Mesendoderm (in vitro differentiated cells): Measurements from ENCODE around the gene PSME3.

ENCODE experiments used
- DNase-seq: peaks from one replicate; pipeline ENCODE4 v3.0.0; 2013
- H2AK5ac ChIP-seq: 2 replicates; pipeline ENCODE4 v1.6.1; 2013; ENCODE audit warnings: low read length, inconsistent platforms
- H2BK120ac ChIP-seq: 2 replicates; pipeline ENCODE4 v1.6.1; 2013; ENCODE audit warnings: low read depth, mild to moderate bottlenecking, low read length, moderate library complexity, mixed read lengths
- H2BK15ac ChIP-seq: replicated peaks from 2 replicates; pipeline ENCODE4 v1.6.1; 2013; ENCODE audit warnings: low read depth, mild to moderate bottlenecking, moderate library complexity
- H2BK5ac ChIP-seq: 2 replicates; pipeline ENCODE4 v1.6.1; 2013; ENCODE audit warnings: low read length, inconsistent platforms
- H3K18ac ChIP-seq: 2 replicates; pipeline ENCODE4 v1.6.1; 2013; ENCODE audit warnings: mild to moderate bottlenecking, low read length, mixed read lengths
- H3K23ac ChIP-seq: one replicate; pipeline ENCODE4 v1.6.1; 2013; ENCODE audit warnings: low read length
- H3K27ac ChIP-seq: 2 replicates; pipeline ENCODE4 v1.5.1; 2013; ENCODE audit warnings: low read depth, mild to moderate bottlenecking, inconsistent platforms, low read length, moderate library complexity
- H3K27me3 ChIP-seq: 2 replicates; pipeline ENCODE4 v1.6.1; 2013; ENCODE audit warnings: low read length, control low read depth, mild to moderate bottlenecking, inconsistent platforms; ENCODE audit not compliant: insufficient read depth, poor library complexity
- H3K36me3 ChIP-seq: 2 replicates; pipeline ENCODE4 v1.6.1; 2013; ENCODE audit warnings: low read length, inconsistent platforms; ENCODE audit not compliant: control insufficient read depth, insufficient read depth
- H3K4ac ChIP-seq: one replicate; pipeline ENCODE4 v1.6.1; 2013; ENCODE audit warnings: low read depth, mild to moderate bottlenecking, low read length, moderate library complexity
- H3K4me1 ChIP-seq: 2 replicates; pipeline ENCODE4 v1.6.1; 2013; ENCODE audit warnings: low read depth, low read length, inconsistent platforms; ENCODE audit not compliant: control insufficient read depth
- H3K4me2 ChIP-seq: 2 replicates; pipeline ENCODE4 v1.6.1; 2013; ENCODE audit warnings: low read length
- H3K4me3 ChIP-seq: 2 replicates; pipeline ENCODE4 v1.5.1; 2013; ENCODE audit warnings: mild to moderate bottlenecking, low read length
- H3K56ac ChIP-seq: one replicate; pipeline ENCODE4 v1.6.1; 2013; ENCODE audit warnings: low read length
- H3K79me1 ChIP-seq: 2 replicates; pipeline ENCODE4 v1.6.1; 2013; ENCODE audit warnings: low read length, inconsistent platforms
- H3K79me2 ChIP-seq: 2 replicates; pipeline ENCODE4 v1.6.1; 2013; ENCODE audit warnings: mild to moderate bottlenecking, low read length; ENCODE audit not compliant: control insufficient read depth, insufficient read depth
- H3K9ac ChIP-seq: 2 replicates; pipeline ENCODE4 v1.6.1; 2013; ENCODE audit warnings: low read length, inconsistent platforms
- H4K5ac ChIP-seq: one replicate; pipeline ENCODE4 v1.6.1; 2013; ENCODE audit warnings: low read length
- H4K8ac ChIP-seq: one replicate; pipeline ENCODE4 v1.6.1; 2013; ENCODE audit warnings: low read depth, mild to moderate bottlenecking, control low read depth, low read length, moderate library complexity
- WGBS: extraction: QIAGEN DNeasy Blood & Tissue Kit; methylation state at CpG from one replicate; pipeline ENCODE4 v1.1.7; 2013; ENCODE audit warnings: low lambda C conversion rate, missing lambda C conversion rate; ENCODE audit not compliant: insufficient coverage; ENCODE audit errors: extremely low coverage; 5-methylcytosine and 5-hydroxymethylcytosine counted together

PSME3 gene

DNA sequence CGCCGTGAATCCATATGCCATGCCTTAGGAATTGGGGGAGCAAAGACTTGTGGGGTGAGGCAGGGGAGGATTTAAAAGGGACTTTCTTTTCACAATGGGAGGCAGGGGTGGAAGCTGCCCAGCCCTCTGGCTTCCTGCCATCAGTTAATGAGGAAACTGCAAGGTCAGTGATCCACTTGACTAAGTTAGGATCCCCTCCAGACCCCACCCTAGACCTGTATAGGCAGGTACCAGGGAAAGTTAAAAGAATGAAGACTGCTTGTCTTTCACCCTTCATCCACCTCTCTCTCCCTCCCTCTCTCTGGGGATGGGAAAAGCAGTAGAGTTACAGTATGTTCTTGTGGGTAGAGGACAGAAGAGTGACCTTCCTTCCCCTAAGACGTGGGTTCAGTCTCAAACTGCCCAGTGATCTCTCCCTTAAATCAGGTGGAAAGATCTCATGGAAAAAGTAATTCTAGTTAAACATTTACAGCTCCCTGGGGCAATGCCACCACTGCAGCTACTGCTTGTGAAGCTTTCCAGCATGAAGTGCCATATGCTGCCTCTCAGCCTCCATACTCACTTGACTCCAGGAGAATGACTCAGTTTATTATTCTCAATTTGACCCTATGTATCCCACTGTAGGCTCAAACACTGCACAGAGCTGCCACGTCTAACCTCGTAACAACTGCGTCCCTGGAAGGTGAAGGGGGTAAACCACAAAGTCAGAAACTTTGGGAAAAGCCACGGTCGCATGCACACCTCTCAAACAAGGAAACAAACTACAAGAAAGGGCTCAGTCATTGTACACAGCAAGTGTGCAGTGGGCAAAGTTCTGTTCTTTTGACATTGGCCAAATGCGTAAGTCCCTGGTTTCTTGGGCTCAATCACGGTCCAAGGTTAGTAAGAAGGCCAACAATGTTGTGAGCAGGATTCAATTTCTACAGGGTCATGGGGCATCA lies 35.9 kb upstream of the PSME3 start:
- Histone ChIP-seq H3K9ac (peak overlapping the region; percentile 94), H3K79me2 (no peaks in the 10 kb centered on the region), H3K27ac (no peak overlapping the region), H4K5ac (no peak overlapping the region), H2BK5ac (no peak overlapping the region), H3K4ac (no peak overlapping the region), H2BK15ac (no peak overlapping the region), H3K23ac (no peak overlapping the region), H3K4me1 (peaks cover 6% of the 10 kb centered on the region), H3K4me2 (peak overlapping the region; percentile 67), H2AK5ac (no peak overlapping the region), H2BK120ac (no peak overlapping the region), H3K56ac (peak overlapping the region; percentile 97), H3K4me3 (peak overlapping the region; percentile 73), H3K79me1 (peaks cover 7% of the 10 kb centered on the region), H3K27me3 (no peaks in the 10 kb centered on the region), H3K36me3 (no peaks in the 10 kb centered on the region), H3K18ac (no peak overlapping the region), H4K8ac (no peak overlapping the region)
- WGBS = no CpG with 5 or more reads among the region's 10 CpGs
- DNase-seq = no peak

DNA sequence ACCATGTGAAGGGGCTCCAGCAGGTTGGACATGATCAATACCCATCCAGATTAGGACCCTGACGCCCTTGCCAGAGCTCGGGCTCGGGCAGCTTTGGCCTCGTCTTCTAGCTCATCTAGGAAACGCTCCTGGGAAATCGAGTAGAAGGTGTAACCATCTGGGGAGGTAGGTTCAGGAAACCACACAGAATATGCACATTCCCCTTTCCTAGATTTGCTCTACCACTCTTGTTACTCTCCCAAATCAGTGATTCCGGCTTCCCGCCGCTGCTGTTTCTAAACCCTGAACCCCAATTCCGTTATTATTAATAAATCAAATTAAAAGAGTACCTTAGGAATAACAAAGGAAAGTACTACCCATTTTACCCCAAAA lies 35.2 kb upstream of the PSME3 start:
- H3K79me1 ChIP-seq = peaks cover 7% of the 10 kb centered on the region
- H3K23ac ChIP-seq = no peak overlapping the region
- no peak overlapping the region for H2AK5ac ChIP-seq
- peak overlapping the region; percentile 73 for H3K4me3 ChIP-seq
- no peak overlapping the region for H4K8ac ChIP-seq
- H4K5ac ChIP-seq = no peak overlapping the region
- H3K18ac ChIP-seq = no peak overlapping the region
- no peak overlapping the region for H2BK120ac ChIP-seq
- no peak overlapping the region for H2BK5ac ChIP-seq
- no peak overlapping the region for H2BK15ac ChIP-seq
- H3K27me3 ChIP-seq = no peaks in the 10 kb centered on the region
- H3K27ac ChIP-seq = no peak overlapping the region
- H3K56ac ChIP-seq = peak overlapping the region; percentile 97
- no CpG with 5 or more reads among the region's 10 CpGs for WGBS
- no peak for DNase-seq
- H3K79me2 ChIP-seq = no peaks in the 10 kb centered on the region
- peaks cover 6% of the 10 kb centered on the region for H3K4me1 ChIP-seq
- peak overlapping the region; percentile 94 for H3K9ac ChIP-seq
- H3K4me2 ChIP-seq = peak overlapping the region; percentile 67
- no peak overlapping the region for H3K4ac ChIP-seq
- H3K36me3 ChIP-seq = no peaks in the 10 kb centered on the region

DNA sequence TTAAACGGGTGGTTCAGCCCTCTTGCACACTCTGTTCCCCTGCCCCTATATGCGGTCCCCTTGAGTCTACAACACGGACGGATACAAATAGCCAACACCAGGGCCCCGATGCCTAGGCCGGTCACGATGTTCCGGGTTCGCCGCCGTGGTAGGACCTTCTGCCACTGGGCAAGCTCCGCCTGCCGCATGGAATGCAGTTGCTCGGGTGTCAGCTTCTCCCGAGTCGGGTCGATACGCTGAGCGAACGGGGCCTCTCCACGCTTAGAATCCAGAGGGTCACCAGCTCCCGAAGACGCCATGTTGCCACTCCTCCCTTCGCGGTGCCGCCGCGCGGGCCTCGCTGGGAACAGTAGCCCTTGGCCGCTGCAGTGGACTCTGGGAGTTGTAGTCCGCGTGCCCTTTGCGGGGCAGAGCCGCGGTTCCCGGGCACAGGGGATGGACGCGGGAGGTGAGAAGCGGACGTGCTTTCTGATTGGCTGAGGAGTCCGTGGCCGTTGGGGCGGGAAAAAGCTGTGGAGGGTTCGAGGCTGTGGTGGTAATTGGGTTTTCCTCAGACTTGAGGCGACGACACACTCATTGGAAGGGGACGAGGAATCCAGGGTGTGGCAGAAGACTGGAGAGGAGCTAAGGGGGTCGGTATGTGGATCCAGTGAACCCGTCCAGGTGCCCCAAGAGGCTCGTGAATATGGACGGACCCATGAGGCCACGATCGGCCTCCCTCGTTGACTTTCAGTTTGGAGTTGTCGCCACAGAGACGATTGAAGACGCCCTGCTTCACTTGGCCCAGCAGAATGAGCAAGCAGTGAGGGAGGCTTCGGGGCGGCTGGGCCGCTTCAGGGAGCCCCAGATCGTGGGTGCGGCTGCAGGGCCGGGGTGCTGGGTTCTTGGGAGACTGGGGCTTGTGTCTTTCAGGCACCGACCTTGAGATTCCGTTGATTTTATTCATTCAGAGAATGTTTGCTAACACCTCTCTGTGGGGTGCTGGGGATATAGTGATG lies 34.5 kb upstream of the PSME3 start, which contains the start of the genes CNTD1 and COA3:
Gene CNTD1, plus strand, starts transcription at position 479 of the 998 bp plus-strand sequence. Its CDS starts 207 bp downstream, at position 686.
Gene COA3, minus strand, starts transcription at position 322 of the 998 bp plus-strand sequence. Its CDS starts 23 bp downstream, at position 299.
- no peak within 1 kb of the TSS for H2BK15ac ChIP-seq
- no peak within 1 kb of the TSS for H3K4ac ChIP-seq
- DNase-seq = peak; percentile 94
- no peak within 1 kb of the TSS for H4K8ac ChIP-seq
- H3K27ac ChIP-seq = no peak within 1 kb of the TSS
- peaks cover 7% of the 10 kb centered on the region for H3K79me1 ChIP-seq
- no peaks in the 10 kb centered on the region for H3K79me2 ChIP-seq
- no peak within 1 kb of the TSS for H4K5ac ChIP-seq
- peak within 1 kb of the TSS; percentile 97 for H3K56ac ChIP-seq
- no CpG with 5 or more reads among the region's 66 CpGs for WGBS
- no peak within 1 kb of the TSS for H2BK120ac ChIP-seq
- H3K4me3 ChIP-seq = peak within 1 kb of the TSS; percentile 73
- H3K4me2 ChIP-seq = peak within 1 kb of the TSS; percentile 67
- no peak within 1 kb of the TSS for H3K23ac ChIP-seq
- H2BK5ac ChIP-seq = no peak within 1 kb of the TSS
- no peak within 1 kb of the TSS for H3K18ac ChIP-seq
- peak within 1 kb of the TSS; percentile 94 for H3K9ac ChIP-seq
- H3K4me1 ChIP-seq = peaks cover 6% of the 10 kb centered on the region
- no peak within 1 kb of the TSS for H2AK5ac ChIP-seq
- no peaks in the 10 kb centered on the region for H3K36me3 ChIP-seq
- H3K27me3 ChIP-seq = no peaks in the 10 kb centered on the region

DNA sequence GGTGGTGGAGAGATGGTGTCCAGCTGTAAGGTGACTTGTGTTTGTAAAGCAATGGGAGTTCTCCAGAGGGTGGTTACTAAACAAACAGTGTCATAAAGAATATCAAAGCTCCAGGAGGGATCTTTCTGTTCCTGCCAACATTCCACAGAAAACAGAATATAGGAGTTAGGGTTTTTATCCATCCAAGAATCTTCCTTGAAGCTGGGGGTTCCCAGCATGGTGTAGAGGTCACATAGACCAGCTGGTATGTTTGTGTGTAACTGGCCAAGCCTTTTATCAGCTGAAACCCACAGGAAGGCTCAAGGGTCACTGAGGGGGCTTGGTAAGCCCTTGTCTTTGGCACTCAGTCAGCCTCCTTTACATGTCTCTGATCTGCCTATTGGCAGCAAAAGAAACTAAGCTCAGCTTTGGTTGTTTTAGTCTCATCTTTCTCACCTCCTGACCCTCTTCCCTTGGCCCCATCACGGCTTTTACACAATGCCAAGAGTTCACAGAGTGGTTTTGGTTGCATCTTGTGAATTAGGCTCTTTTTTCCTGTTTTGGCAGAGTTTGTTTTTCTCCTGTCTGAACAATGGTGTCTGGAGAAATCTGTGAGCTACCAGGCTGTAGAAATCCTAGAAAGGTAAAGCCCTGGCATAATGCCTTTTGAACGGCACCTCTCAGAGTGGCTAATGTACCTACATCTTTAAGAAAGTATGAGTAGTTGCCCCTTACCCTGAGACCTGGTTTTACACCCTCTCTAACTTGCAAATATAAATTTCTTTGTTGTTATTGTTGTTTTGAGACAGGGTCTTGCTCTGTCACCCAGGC lies 29.9 kb upstream of the PSME3 start:
- no peaks in the 10 kb centered on the region for H3K27me3 ChIP-seq
- no peak overlapping the region for H2BK15ac ChIP-seq
- no peak overlapping the region for H4K8ac ChIP-seq
- no peak overlapping the region for H3K23ac ChIP-seq
- H3K4ac ChIP-seq = no peak overlapping the region
- no peak overlapping the region for H3K4me2 ChIP-seq
- H3K56ac ChIP-seq = no peak overlapping the region
- no peak overlapping the region for H3K18ac ChIP-seq
- no peak overlapping the region for H2BK5ac ChIP-seq
- H3K36me3 ChIP-seq = no peaks in the 10 kb centered on the region
- no peak overlapping the region for H4K5ac ChIP-seq
- H3K9ac ChIP-seq = no peak overlapping the region
- no peak overlapping the region for H2BK120ac ChIP-seq
- no peaks in the 10 kb centered on the region for H3K4me1 ChIP-seq
- no peaks in the 10 kb centered on the region for H3K79me2 ChIP-seq
- no peak overlapping the region for H3K4me3 ChIP-seq
- no peaks in the 10 kb centered on the region for H3K79me1 ChIP-seq
- no peak for DNase-seq
- no peak overlapping the region for H3K27ac ChIP-seq
- WGBS = no CpG with 5 or more reads among the region's 2 CpGs
- H2AK5ac ChIP-seq = no peak overlapping the region

DNA sequence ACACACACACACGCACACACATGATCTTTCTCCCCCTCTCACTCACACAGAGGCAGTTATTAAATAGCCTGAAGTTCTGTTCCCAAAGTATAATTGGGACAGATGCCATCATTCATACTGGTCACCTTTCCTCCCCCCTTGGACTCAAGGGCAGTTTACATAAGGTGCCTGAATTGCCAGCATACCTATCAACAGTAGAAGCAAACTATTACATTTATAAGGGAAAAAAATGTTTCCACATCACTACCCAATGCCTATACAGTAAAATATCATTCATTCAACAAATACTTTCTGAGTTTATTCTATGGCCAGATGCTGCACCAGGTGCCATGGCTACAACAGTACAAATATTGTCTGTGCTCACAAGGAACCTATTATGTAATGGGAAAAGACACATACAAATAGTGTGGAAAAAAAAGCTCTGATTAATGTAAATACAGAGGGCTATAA lies 28.3 kb upstream of the PSME3 start:
- H3K79me1 ChIP-seq = no peaks in the 10 kb centered on the region
- H3K79me2 ChIP-seq = no peaks in the 10 kb centered on the region
- H4K8ac ChIP-seq = no peak overlapping the region
- no peak overlapping the region for H3K23ac ChIP-seq
- no peak overlapping the region for H3K4me3 ChIP-seq
- DNase-seq = no peak
- H2BK120ac ChIP-seq = no peak overlapping the region
- no peak overlapping the region for H3K4me2 ChIP-seq
- H3K27ac ChIP-seq = no peak overlapping the region
- no peak overlapping the region for H2BK5ac ChIP-seq
- H3K18ac ChIP-seq = no peak overlapping the region
- H3K4me1 ChIP-seq = no peaks in the 10 kb centered on the region
- H2BK15ac ChIP-seq = no peak overlapping the region
- H2AK5ac ChIP-seq = no peak overlapping the region
- H4K5ac ChIP-seq = no peak overlapping the region
- no peak overlapping the region for H3K9ac ChIP-seq
- WGBS = no CpG with 5 or more reads among the region's 1 CpG
- no peak overlapping the region for H3K56ac ChIP-seq
- no peaks in the 10 kb centered on the region for H3K27me3 ChIP-seq
- no peaks in the 10 kb centered on the region for H3K36me3 ChIP-seq
- H3K4ac ChIP-seq = no peak overlapping the region
